ENCODE data around the gene STXBP6. TPM values are rescaled to one million over a fixed set of nuclear protein-coding genes. Genes with fewer than 3 reads are reported as not detected.

STXBP6 gene
- total and polyA plus RNA-seq, 2 donors (not counting 3 experiments of a cell fraction or from before 2014, with no cell fraction given), result 0.06 TPM; not detected in 1

DNA sequence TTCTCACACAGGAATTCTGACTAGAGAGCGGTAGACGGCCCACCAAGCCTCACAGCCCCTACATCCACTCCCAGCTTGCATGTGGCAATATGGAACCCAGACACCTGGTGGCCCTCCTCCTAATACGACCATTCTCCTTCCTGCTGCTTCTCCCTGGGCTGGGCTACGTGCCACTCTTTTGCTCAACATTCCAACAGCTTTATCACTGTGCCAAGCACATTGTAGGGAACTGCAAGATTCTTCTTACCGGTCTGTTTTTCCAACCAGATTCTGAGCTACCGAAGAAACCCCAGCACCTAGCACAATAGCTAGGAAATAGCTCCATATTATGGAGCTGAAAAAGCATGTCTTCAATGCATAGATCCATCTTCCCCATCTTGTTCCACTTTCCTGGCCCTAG is 58.1 kb downstream of the STXBP6 start:
- no peak overlapping the region for H3K9ac ChIP-seq (replicated peaks; ENCODE audit: extremely low read depth, insufficient read depth, low read length)
- dilution Hi-C loops (cut with MboI; ENCODE audit: extremely low pct_ligation_motif_present, low sequenced_read_pairs), result no loop called here
- no peak for FAIRE-seq
- no peak overlapping the region for H3K27ac ChIP-seq (ENCODE audit: insufficient read depth, low read depth, low read length)
- no peak overlapping the region for H3K4me2 ChIP-seq (ENCODE audit: insufficient read depth, low read length)
- intact Hi-C loops (cut with micrococcal nuclease), result no loop called here
- BruUV-seq (replicated peaks), result no TSS peak
- ChIA-PET CTCF (interaction anchor here (0.6 kb wide), 1 partner anchor 60 kb away, joined by 3 read pairs; no protein-coding TSS in a partner anchor), POLR2A (no interaction called here)
- H3K4me3 ChIP-seq (replicated peaks in 1 of 3; ENCODE audit: insufficient read depth in 1 of 3, low read depth in 1 of 3, low read length in 3 of 3), result no peak overlapping the region
- H2AFZ ChIP-seq (ENCODE audit: low read depth, low read length), result no peak overlapping the region
- H3K36me3 ChIP-seq (ENCODE audit: control insufficient read depth in 2 of 2, extremely low read depth in 1 of 2, insufficient read depth in 2 of 2, low read length in 2 of 2), result no peaks in the 10 kb centered on the region
- TF ChIP-seq EZH2 (IDR thresholded peaks at IDR 0.05; ENCODE audit: borderline replicate concordance, low read depth, low read length, severe bottlenecking) (no peak), GATA2 (IDR thresholded peaks at IDR 0.05; ENCODE audit: insufficient read depth, insufficient read length, low read depth, low read length) (no peak), FOS (IDR thresholded peaks at IDR 0.05; ENCODE audit: borderline replicate concordance, insufficient read depth, low read length) (no peak)
- TF ChIP-seq, protein P1, sequence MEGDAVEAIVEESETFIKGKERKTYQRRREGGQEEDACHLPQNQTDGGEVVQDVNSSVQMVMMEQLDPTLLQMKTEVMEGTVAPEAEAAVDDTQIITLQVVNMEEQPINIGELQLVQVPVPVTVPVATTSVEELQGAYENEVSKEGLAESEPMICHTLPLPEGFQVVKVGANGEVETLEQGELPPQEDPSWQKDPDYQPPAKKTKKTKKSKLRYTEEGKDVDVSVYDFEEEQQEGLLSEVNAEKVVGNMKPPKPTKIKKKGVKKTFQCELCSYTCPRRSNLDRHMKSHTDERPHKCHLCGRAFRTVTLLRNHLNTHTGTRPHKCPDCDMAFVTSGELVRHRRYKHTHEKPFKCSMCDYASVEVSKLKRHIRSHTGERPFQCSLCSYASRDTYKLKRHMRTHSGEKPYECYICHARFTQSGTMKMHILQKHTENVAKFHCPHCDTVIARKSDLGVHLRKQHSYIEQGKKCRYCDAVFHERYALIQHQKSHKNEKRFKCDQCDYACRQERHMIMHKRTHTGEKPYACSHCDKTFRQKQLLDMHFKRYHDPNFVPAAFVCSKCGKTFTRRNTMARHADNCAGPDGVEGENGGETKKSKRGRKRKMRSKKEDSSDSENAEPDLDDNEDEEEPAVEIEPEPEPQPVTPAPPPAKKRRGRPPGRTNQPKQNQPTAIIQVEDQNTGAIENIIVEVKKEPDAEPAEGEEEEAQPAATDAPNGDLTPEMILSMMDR (IDR thresholded peaks at IDR 0.05; ENCODE audit: extremely low read depth in 1 of 2, insufficient read depth in 1 of 2, low read depth in 1 of 2, low read length in 2 of 2), result no peak
- TF ChIP-seq, protein P2, sequence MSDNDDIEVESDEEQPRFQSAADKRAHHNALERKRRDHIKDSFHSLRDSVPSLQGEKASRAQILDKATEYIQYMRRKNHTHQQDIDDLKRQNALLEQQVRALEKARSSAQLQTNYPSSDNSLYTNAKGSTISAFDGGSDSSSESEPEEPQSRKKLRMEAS (IDR thresholded peaks at IDR 0.05; ENCODE audit: insufficient read depth, insufficient read length), result no peak
- DNase-seq (ENCODE audit: low read depth, low spot score), result no peak
- H3K4me1 ChIP-seq (ENCODE audit: control insufficient read depth, extremely low read depth, insufficient read depth, low read length), result no peaks in the 10 kb centered on the region
- H3K27me3 ChIP-seq (ENCODE audit: control insufficient read depth in 2 of 2, insufficient read depth in 2 of 2, low read length in 2 of 2), result no peaks in the 10 kb centered on the region
- H3K79me2 ChIP-seq (ENCODE audit: control insufficient read depth, insufficient read depth, low read length), result no peaks in the 10 kb centered on the region
- H4K20me1 ChIP-seq (replicated peaks; ENCODE audit: control insufficient read depth, extremely low read depth, insufficient read depth, low read length), result no peaks in the 10 kb centered on the region
- no peaks in the 10 kb centered on the region for H3K9me3 ChIP-seq (replicated peaks; ENCODE audit: control insufficient read depth, insufficient read depth, low read length)
- no peaks in the 10 kb centered on the region for H3K9me1 ChIP-seq (replicated peaks; ENCODE audit: control insufficient read depth, extremely low read depth, insufficient read depth, low read length)

DNA sequence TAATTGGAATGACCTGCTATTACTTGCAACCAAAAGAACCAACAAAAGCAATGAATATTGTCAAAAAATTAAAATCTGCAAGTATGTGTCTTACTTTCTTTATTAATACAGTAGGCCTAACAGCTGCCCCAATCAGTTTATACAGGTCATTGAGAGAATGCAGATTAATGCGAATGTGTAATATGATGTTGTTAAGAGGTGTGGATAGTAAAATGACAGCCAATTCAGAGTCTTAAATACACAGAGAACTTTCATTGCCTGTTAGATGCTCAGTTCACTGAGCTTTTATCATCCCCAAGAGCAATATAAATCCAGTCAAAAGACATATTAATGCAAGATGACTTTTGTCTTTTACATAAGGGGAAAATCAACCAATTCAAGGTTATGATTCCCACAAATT is 58.7 kb downstream of the STXBP6 start:
- dilution Hi-C loops (cut with MboI; ENCODE audit: extremely low pct_ligation_motif_present, low sequenced_read_pairs), result no loop called here
- TF ChIP-seq JUN (IDR thresholded peaks at IDR 0.05; ENCODE audit: borderline replicate concordance, insufficient read depth, insufficient read length, low read depth), result no peak
- no peak for TF ChIP-seq GATA2 (IDR thresholded peaks at IDR 0.05; ENCODE audit: insufficient read depth, insufficient read length, low read depth, low read length)
- TF ChIP-seq, protein P1 (IDR thresholded peaks at IDR 0.05; ENCODE audit: extremely low read depth in 1 of 2, insufficient read depth in 1 of 2, low read depth in 1 of 2, low read length in 2 of 2), result no peak
- no peak for TF ChIP-seq POLR2A (IDR thresholded peaks at IDR 0.05; ENCODE audit: low read depth, low read length)
- no peak for TF ChIP-seq MYC (IDR thresholded peaks at IDR 0.05; ENCODE audit: low read depth, low read length)
- Histone ChIP-seq H3K27ac (ENCODE audit: insufficient read depth, low read depth, low read length) (no peak overlapping the region), H4K20me1 (replicated peaks; ENCODE audit: control insufficient read depth, extremely low read depth, insufficient read depth, low read length) (no peaks in the 10 kb centered on the region), H3K79me2 (ENCODE audit: control insufficient read depth, insufficient read depth, low read length) (no peaks in the 10 kb centered on the region), H3K4me1 (ENCODE audit: control insufficient read depth, extremely low read depth, insufficient read depth, low read length) (no peaks in the 10 kb centered on the region), H3K4me3 (replicated peaks in 1 of 3; ENCODE audit: insufficient read depth in 1 of 3, low read depth in 1 of 3, low read length in 3 of 3) (no peak overlapping the region), H3K9ac (replicated peaks; ENCODE audit: extremely low read depth, insufficient read depth, low read length) (no peak overlapping the region), H3K27me3 (ENCODE audit: control insufficient read depth in 2 of 2, insufficient read depth in 2 of 2, low read length in 2 of 2) (no peaks in the 10 kb centered on the region), H3K9me1 (replicated peaks; ENCODE audit: control insufficient read depth, extremely low read depth, insufficient read depth, low read length) (no peaks in the 10 kb centered on the region), H3K36me3 (ENCODE audit: control insufficient read depth in 2 of 2, extremely low read depth in 1 of 2, insufficient read depth in 2 of 2, low read length in 2 of 2) (no peaks in the 10 kb centered on the region), H3K4me2 (ENCODE audit: insufficient read depth, low read length) (no peak overlapping the region), H3K9me3 (replicated peaks; ENCODE audit: control insufficient read depth, insufficient read depth, low read length) (no peaks in the 10 kb centered on the region), H2AFZ (ENCODE audit: low read depth, low read length) (no peak overlapping the region)
- DNase-seq (ENCODE audit: low read depth, low spot score) (no peak), FAIRE-seq (no peak)
- BruUV-seq (replicated peaks), result no TSS peak
- intact Hi-C loops (cut with micrococcal nuclease), result no loop called here
- POLR2A ChIA-PET, result no interaction called here
- CTCF ChIA-PET, result no interaction called here

Data from endothelial cell of umbilical vein (primary cell).